HAP-1 (cell line): ENCODE measurements around the gene SHMT2.

Source experiments
- DNase-seq, 2 experiments: peaks; one replicate each; pipeline ENCODE4 v3.0.0-alpha.2; 2016 to 2020; ENCODE audit warnings: low spot score in 2 of 2
- H3K27me3 ChIP-seq: fragments of 250-450 bp; sonication (Bioruptor Pico); 2 replicates; pipeline ENCODE4 v1.5.1; 2020; ENCODE audit warnings: low read depth, mild to moderate bottlenecking, moderate library complexity
- H3K36me3 ChIP-seq: fragments of 250-450 bp; sonication (Bioruptor Pico); replicated peaks from 2 replicates; pipeline ENCODE4 v1.5.1; 2020; ENCODE audit warnings: mild to moderate bottlenecking
- H3K4me1 ChIP-seq: fragments of 250-450 bp; sonication (Bioruptor Pico); 2 replicates; pipeline ENCODE4 v1.5.1; 2020; ENCODE audit warnings: mild to moderate bottlenecking
- H3K4me3 ChIP-seq: fragments of 250-450 bp; sonication (Bioruptor Pico); 2 replicates; pipeline ENCODE4 v1.5.1; 2020; ENCODE audit warnings: mild to moderate bottlenecking, moderate library complexity
- H3K9me3 ChIP-seq: fragments of 250-450 bp; sonication (Bioruptor Pico); 2 replicates; pipeline ENCODE4 v1.5.1; 2020; ENCODE audit warnings: mild to moderate bottlenecking, moderate library complexity
- in situ Hi-C: fragments of 300-500 bp; cut with MboI; formaldehyde crosslinking; loops from 3 replicates; pipeline ENCODE4 v1.14.3; 2020; ENCODE audit warnings: low sequenced_read_pairs, inconsistent platforms, mixed read lengths

The SHMT2 gene

GRCh38 chr12:57238854-57239554 lies 9.5 kb downstream of the SHMT2 start:
- peak; percentile 80 to 93 for DNase-seq
- Histone ChIP-seq H3K36me3 (peaks cover 18% of the 10 kb centered on the region), H3K9me3 (no peaks in the 10 kb centered on the region), H3K4me1 (peaks cover 22% of the 10 kb centered on the region), H3K27me3 (no peaks in the 10 kb centered on the region), H3K4me3 (peak overlapping the region; percentile 54)
- in situ Hi-C loops: no loop called here

- no peak for DNase-seq
- H3K36me3 ChIP-seq: peaks cover 11% of the 10 kb centered on the region
- peak overlapping the region; percentile 54 for H3K4me3 ChIP-seq
- H3K9me3 ChIP-seq: no peaks in the 10 kb centered on the region
- in situ Hi-C loops: no loop called here
- peaks cover 22% of the 10 kb centered on the region for H3K4me1 ChIP-seq
- H3K27me3 ChIP-seq: no peaks in the 10 kb centered on the region
Observed at GRCh38 chr12:57239587-57240065, 10.1 kb downstream of the SHMT2 start.

GRCh38 chr12:57240066-57240921 lies 10.8 kb downstream of the SHMT2 start:
- peak overlapping the region; percentile 54 for H3K4me3 ChIP-seq
- DNase-seq: peak; percentile 56 to 75
- H3K36me3 ChIP-seq: peaks cover 5% of the 10 kb centered on the region
- in situ Hi-C loops: no loop called here
- H3K9me3 ChIP-seq: no peaks in the 10 kb centered on the region
- H3K4me1 ChIP-seq: peaks cover 22% of the 10 kb centered on the region
- H3K27me3 ChIP-seq: no peaks in the 10 kb centered on the region

GRCh38 chr12:57240926-57241401 lies 11.5 kb downstream of the SHMT2 start:
- H3K4me3 ChIP-seq: peak overlapping the region; percentile 54
- DNase-seq: peak in 1 of 2 experiments; percentile 66
- H3K27me3 ChIP-seq: no peaks in the 10 kb centered on the region
- no peaks in the 10 kb centered on the region for H3K36me3 ChIP-seq
- H3K4me1 ChIP-seq: peaks cover 22% of the 10 kb centered on the region
- in situ Hi-C loops: no loop called here
- H3K9me3 ChIP-seq: no peaks in the 10 kb centered on the region

- Histone ChIP-seq H3K4me3 (peak overlapping the region; percentile 54), H3K9me3 (no peaks in the 10 kb centered on the region), H3K4me1 (peaks cover 22% of the 10 kb centered on the region), H3K27me3 (no peaks in the 10 kb centered on the region), H3K36me3 (no peaks in the 10 kb centered on the region)
- DNase-seq: no peak
- in situ Hi-C loops: no loop called here
Observed at GRCh38 chr12:57241402-57242310, 12.1 kb downstream of the SHMT2 start.

- H3K4me3 ChIP-seq: no peak overlapping the region
- in situ Hi-C loops: no loop called here
Observed at GRCh38 chr12:57242329-57242690, 12.8 kb downstream of the SHMT2 start.

GRCh38 chr12:57242691-57243454 lies 13.4 kb downstream of the SHMT2 start:
- in situ Hi-C loops: no loop called here
- Histone ChIP-seq H3K9me3 (no peaks in the 10 kb centered on the region), H3K4me3 (peak overlapping the region; percentile 36), H3K36me3 (no peaks in the 10 kb centered on the region), H3K4me1 (peaks cover 22% of the 10 kb centered on the region), H3K27me3 (no peaks in the 10 kb centered on the region)
- peak; percentile 34 to 90 for DNase-seq

More at GRCh38 chr12:57242329-57242690, 12.8 kb downstream of the SHMT2 start:
- Histone ChIP-seq H3K9me3 (no peaks in the 10 kb centered on the region), H3K4me1 (peaks cover 22% of the 10 kb centered on the region), H3K27me3 (no peaks in the 10 kb centered on the region), H3K36me3 (no peaks in the 10 kb centered on the region)
- no peak for DNase-seq

- in situ Hi-C loops: no loop called here
- peak; percentile 74 to 92 for DNase-seq
- H3K4me3 ChIP-seq: peak overlapping the region; percentile 36
- H3K9me3 ChIP-seq: no peaks in the 10 kb centered on the region
- no peaks in the 10 kb centered on the region for H3K36me3 ChIP-seq
- H3K27me3 ChIP-seq: no peaks in the 10 kb centered on the region
- peaks cover 17% of the 10 kb centered on the region for H3K4me1 ChIP-seq
Observed at GRCh38 chr12:57243521-57244311, 14.2 kb downstream of the SHMT2 start.

- in situ Hi-C loops: no loop called here
- Histone ChIP-seq H3K27me3 (no peaks in the 10 kb centered on the region), H3K36me3 (no peaks in the 10 kb centered on the region), H3K9me3 (no peaks in the 10 kb centered on the region), H3K4me3 (no peak overlapping the region), H3K4me1 (peaks cover 15% of the 10 kb centered on the region)
- DNase-seq: no peak
Observed at GRCh38 chr12:57244312-57244696, 14.8 kb downstream of the SHMT2 start.

- H3K27me3 ChIP-seq: no peaks in the 10 kb centered on the region
- H3K4me3 ChIP-seq: no peak overlapping the region
- in situ Hi-C loops: no loop called here
- peaks cover 2% of the 10 kb centered on the region; the same call in 1 of the 2 replicates for H3K4me1 ChIP-seq
- no peaks in the 10 kb centered on the region for H3K36me3 ChIP-seq
- H3K9me3 ChIP-seq: no peaks in the 10 kb centered on the region
- no peak for DNase-seq
Observed at GRCh38 chr12:57247041-57247440, 17.5 kb downstream of the SHMT2 start.

GRCh38 chr12:57248934-57249742 lies 19.6 kb downstream of the SHMT2 start:
- in situ Hi-C loops: no loop called here
- no peaks in the 10 kb centered on the region for H3K36me3 ChIP-seq
- no peak for DNase-seq
- H3K4me1 ChIP-seq: no peaks in the 10 kb centered on the region
- H3K9me3 ChIP-seq: no peaks in the 10 kb centered on the region
- H3K27me3 ChIP-seq: no peaks in the 10 kb centered on the region
- no peak overlapping the region for H3K4me3 ChIP-seq
